ENCODE measurements around the gene ABCE1. TPM values are rescaled to one million over a fixed set of nuclear protein-coding genes. Genes with fewer than 3 reads are reported as not detected.

Gene ABCE1
- total RNA-seq, 2 experiments from 2014 or later = 164 to 186 TPM

DNA sequence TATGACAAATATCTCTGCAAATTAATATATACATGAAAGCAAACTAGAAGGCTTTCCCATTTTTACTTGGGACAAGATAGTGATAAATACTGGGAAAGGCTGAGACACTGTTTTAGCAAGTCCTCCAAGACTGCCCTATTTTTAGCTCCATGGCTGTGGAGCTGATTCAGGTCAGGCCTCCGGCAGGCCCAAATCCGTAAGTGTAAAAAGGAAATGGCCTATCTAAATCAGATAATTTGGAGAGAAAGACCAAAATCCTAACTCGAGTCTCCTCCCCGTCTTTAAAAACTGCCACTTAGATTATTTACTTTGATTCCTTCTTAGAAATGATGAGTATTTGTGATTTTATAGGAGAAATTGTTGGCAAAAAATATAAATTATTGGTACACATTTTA is 79.4 kb downstream of the ABCE1 start:
- ChIA-PET POLR2A (interaction anchor here (0.9 to 3.5 kb wide), 11 partner anchors 8 to 761 kb away, joined by 3 to 49 read pairs (median 3); partner anchors contain the start of genes ABCE1, ANAPC10 and ZNF827), CTCF (interaction anchor here (1.1 to 1.5 kb wide), 4 partner anchors 18 to 440 kb away, joined by 3 to 4 read pairs (median 3); no protein-coding TSS in a partner anchor)
- H3K9me3 Mint-ChIP-seq = no peaks in the 10 kb centered on the region
- intact Hi-C loops (cut with micrococcal nuclease) = loop anchor here (5.0 kb wide), 1 partner anchor 80 kb away; the partner anchor contains the start of genes ABCE1 and ANAPC10
- no peaks in the 10 kb centered on the region for H3K27me3 Mint-ChIP-seq
- peak overlapping the region; percentile 97 for H3K27ac Mint-ChIP-seq
- peaks cover 39% of the 10 kb centered on the region for H3K36me3 Mint-ChIP-seq (ENCODE audit: low read depth)
- ATAC-seq (no peak), DNase-seq (no peak)
- H3K4me1 Mint-ChIP-seq (ENCODE audit: low read depth) = peaks cover 41% of the 10 kb centered on the region
- TF ChIP-seq, protein P1, sequence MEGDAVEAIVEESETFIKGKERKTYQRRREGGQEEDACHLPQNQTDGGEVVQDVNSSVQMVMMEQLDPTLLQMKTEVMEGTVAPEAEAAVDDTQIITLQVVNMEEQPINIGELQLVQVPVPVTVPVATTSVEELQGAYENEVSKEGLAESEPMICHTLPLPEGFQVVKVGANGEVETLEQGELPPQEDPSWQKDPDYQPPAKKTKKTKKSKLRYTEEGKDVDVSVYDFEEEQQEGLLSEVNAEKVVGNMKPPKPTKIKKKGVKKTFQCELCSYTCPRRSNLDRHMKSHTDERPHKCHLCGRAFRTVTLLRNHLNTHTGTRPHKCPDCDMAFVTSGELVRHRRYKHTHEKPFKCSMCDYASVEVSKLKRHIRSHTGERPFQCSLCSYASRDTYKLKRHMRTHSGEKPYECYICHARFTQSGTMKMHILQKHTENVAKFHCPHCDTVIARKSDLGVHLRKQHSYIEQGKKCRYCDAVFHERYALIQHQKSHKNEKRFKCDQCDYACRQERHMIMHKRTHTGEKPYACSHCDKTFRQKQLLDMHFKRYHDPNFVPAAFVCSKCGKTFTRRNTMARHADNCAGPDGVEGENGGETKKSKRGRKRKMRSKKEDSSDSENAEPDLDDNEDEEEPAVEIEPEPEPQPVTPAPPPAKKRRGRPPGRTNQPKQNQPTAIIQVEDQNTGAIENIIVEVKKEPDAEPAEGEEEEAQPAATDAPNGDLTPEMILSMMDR (IDR thresholded peaks at IDR 0.05) = no peak
- H3K4me3 Mint-ChIP-seq = peak overlapping the region; percentile 89

DNA sequence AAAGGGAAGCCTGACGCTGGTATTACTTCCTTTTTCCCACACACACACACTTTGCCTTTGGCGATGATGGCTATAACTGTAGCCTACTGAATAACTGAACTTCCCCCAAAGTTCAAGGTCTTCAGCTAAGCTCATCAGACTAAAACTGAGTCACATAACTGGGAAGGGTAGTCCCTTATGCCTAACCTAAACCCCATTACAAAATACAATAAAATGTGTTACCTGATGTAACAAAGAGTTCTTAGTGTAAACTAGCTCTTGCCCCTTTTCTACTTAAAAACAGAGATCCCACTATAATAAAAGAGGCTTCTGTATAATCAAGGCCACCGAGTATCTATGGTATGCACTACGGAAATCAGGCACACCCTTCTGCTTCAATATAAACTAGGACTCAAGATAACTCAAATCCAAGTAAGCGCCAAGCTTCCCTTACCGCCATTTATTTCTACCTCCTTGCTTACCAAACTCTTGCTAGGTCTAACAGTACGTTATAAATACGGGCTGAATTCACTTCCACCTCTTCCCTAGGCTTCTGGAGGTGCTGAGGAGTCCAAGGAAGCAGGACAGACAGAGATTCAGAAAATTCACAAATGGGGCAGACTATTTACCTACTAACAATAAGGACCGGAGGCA is 79.9 kb downstream of the ABCE1 start:
- peaks cover 35% of the 10 kb centered on the region for H3K36me3 Mint-ChIP-seq (ENCODE audit: low read depth)
- H3K27me3 Mint-ChIP-seq = no peaks in the 10 kb centered on the region
- POLR2A ChIA-PET = interaction anchor here (0.9 to 3.5 kb wide), 11 partner anchors 8 to 760 kb away, joined by 3 to 49 read pairs (median 4); partner anchors contain the start of genes ABCE1, ANAPC10 and ZNF827
- DNase-seq (peak; percentile 28), ATAC-seq (no peak)
- peaks cover 37% of the 10 kb centered on the region for H3K4me1 Mint-ChIP-seq (ENCODE audit: low read depth)
- H3K27ac Mint-ChIP-seq = peak overlapping the region; percentile 97
- intact Hi-C loops (cut with micrococcal nuclease) = loop anchor here (5.0 kb wide), 1 partner anchor 81 kb away; the partner anchor contains the start of genes ABCE1 and ANAPC10
- TF ChIP-seq, protein P1 (IDR thresholded peaks at IDR 0.05) = no peak
- H3K9me3 Mint-ChIP-seq = no peaks in the 10 kb centered on the region
- H3K4me3 Mint-ChIP-seq = peak overlapping the region; percentile 89
- CTCF ChIA-PET = interaction anchor here (0.7 to 1.5 kb wide), 4 partner anchors 18 to 439 kb away, joined by 3 to 5 read pairs (median 3); partner anchors contain the start of genes ABCE1 and ANAPC10

DNA sequence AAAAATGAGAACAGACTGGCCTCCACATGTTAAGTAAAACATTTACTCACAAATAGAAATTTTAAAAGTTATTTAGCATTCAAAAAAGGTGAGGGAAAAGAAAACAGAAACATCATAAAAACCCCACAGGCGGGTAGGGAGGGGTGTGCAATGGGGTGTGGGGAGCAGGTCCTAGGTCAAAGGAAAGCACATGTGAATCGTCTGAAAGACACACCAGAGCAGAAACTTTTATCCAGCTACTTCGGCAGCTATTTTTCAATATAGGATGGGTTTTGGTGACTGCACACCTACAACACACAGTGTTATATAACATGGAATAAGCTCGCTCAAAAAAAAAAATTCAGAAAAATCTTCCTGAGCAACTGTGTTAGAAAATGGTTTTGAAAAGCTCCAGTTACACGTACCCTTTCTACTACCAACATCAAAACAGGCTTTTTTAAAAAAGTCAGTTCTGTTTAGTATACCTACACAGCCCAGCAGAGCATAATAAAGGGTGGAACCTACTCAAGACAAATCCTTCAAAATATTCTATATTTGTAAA is 80.7 kb downstream of the ABCE1 start:
- Mint-ChIP-seq H3K27ac (peak overlapping the region; percentile 97), H3K27me3 (no peaks in the 10 kb centered on the region), H3K9me3 (no peaks in the 10 kb centered on the region), H3K4me3 (peak overlapping the region; percentile 89), H3K4me1 (ENCODE audit: low read depth) (peaks cover 33% of the 10 kb centered on the region), H3K36me3 (ENCODE audit: low read depth) (peaks cover 30% of the 10 kb centered on the region)
- TF ChIP-seq, protein P1 (IDR thresholded peaks at IDR 0.05) = no peak
- ATAC-seq (no peak), DNase-seq (peak; percentile 30)
- intact Hi-C loops (cut with micrococcal nuclease) = loop anchor here (5.0 kb wide), 1 partner anchor 82 kb away; the partner anchor contains the start of genes ABCE1 and ANAPC10
- ChIA-PET CTCF (interaction anchor here (0.7 to 1.5 kb wide), 4 partner anchors 19 to 438 kb away, joined by 3 to 5 read pairs (median 3); partner anchors contain the start of genes ABCE1 and ANAPC10), POLR2A (interaction anchor here (0.9 to 3.5 kb wide), 11 partner anchors 9 to 441 kb away, joined by 3 to 49 read pairs (median 4); partner anchors contain the start of genes ABCE1, ANAPC10 and MMAA)

Other genes starting within 250 kb of the ABCE1 start
- 10 to 100 TPM; 24.9 to 26.8 TPM for gene ANAPC10, start 115 bp upstream of the ABCE1 start, total RNA-seq
- gene OTUD4, start 82.3 kb downstream of the ABCE1 start, total RNA-seq = 10 to 100 TPM; 41.4 to 49.6 TPM